NCI-H128 (cell line): Measurements from ENCODE around the gene GPR18.

ENCODE experiments used
- DNase-seq: peaks from one replicate; lab custom pipeline; 2025; ENCODE audit not compliant: unreplicated experiment; lab: John Stamatoyannopoulos, UW

GPR18 gene

DNA sequence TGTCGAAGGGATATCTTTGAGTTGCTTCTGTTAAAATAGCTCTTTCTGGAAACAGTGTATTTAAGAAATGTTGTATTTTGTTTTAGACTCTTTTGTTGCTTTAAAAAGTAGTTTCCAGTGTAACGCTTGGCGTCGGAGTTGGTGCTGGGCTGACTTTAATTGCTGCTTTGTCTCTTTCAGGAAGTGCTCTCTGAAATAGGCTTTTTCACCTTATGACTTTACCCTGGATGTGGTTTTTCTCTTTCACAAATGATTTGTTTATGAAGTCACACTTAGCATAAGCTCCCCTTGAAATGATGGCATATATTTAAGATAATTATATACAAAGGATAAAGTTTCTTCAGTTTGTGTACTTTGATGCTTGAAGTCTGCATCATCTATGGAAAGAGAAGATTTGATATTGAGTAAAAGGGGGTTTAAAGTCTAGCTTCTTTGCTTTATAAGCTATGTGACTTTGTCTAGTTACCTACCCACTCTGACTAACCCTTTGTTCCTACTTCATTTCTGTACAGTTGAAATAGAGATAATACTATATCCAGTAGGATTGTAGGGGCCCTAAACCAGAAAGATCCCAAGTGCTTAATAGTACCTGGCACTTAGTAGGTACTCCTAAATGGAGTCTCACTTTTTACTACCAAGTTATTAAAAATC, at the start of gene GPR18:
GPR18 (minus strand) TSS at position 170 of the 651 bp plus-strand sequence. CDS start 2,507 bp downstream, outside the sequence.
- no peak for DNase-seq

GRCh38 chr13:99307648-99308339, 49.6 kb upstream of the GPR18 start:
- no peak for DNase-seq

GRCh38 chr13:99307247-99307646, 49.1 kb upstream of the GPR18 start, which contains the start of gene GPR183:
TSS of gene GPR183 (minus strand) at chr13:99307399. CDS start at chr13:99296145, 11,254 bp downstream.
- no peak for DNase-seq

DNA sequence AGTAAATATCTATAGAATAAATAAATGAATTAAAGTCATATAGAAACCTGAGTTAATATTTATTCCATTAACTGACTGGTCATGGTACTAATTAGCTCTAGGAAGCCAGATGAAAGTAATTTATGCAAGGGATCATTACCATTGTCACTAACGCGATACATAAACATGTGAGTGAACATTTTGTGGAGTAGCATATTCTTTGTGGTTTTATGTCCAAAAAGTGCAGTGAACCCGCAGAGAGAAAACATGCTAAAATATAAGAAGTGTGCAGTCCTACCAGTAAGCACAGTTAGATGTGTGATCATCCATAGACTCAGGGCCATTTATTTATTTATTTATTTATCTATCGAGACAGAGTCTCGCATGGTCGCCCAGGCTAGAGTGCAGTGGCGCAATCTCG, 47.4 kb upstream of the GPR18 start:
- DNase-seq = no peak

GRCh38 chr13:99305158-99305557, 47.0 kb upstream of the GPR18 start:
- no peak for DNase-seq

GRCh38 chr13:99304541-99304940, 46.4 kb upstream of the GPR18 start:
- DNase-seq = no peak

GRCh38 chr13:99303863-99304521, 45.8 kb upstream of the GPR18 start:
- no peak for DNase-seq

- no peak for DNase-seq
Measured at GRCh38 chr13:99302637-99303505, 44.7 kb upstream of the GPR18 start.

DNA sequence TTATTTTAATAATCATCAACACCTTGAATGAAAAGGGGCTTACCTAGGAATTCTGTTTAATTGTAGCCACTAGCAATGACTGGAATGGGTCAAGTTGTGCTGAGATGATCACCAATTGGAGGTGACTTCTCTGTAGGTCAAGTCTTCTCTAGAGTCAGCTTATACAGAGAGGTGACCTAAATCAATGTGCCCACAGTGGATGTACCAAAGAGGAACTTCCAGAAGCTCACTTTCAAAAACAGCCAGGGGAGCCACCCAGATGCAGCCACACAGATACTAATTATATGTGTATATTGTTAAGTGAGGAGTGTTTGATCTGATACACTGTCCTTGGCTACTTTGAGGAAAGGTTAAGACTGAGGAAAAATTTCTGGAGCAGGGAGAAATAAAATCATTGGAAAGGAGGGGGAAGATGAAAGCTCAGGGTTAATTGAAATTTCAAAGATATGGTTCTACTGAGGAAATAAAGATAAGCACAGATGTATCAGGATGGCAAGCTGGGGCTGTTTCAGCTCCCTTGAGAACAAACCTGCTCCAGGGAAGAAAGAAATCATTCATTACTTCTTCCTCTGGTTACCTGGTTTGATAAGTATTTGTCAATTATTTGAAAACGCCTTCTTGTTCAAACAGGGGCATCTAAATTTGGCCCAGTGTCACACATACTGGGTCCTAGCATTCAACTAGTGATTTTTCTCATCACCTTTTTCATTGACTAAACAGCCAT, 43.9 kb upstream of the GPR18 start:
- no peak for DNase-seq

DNA sequence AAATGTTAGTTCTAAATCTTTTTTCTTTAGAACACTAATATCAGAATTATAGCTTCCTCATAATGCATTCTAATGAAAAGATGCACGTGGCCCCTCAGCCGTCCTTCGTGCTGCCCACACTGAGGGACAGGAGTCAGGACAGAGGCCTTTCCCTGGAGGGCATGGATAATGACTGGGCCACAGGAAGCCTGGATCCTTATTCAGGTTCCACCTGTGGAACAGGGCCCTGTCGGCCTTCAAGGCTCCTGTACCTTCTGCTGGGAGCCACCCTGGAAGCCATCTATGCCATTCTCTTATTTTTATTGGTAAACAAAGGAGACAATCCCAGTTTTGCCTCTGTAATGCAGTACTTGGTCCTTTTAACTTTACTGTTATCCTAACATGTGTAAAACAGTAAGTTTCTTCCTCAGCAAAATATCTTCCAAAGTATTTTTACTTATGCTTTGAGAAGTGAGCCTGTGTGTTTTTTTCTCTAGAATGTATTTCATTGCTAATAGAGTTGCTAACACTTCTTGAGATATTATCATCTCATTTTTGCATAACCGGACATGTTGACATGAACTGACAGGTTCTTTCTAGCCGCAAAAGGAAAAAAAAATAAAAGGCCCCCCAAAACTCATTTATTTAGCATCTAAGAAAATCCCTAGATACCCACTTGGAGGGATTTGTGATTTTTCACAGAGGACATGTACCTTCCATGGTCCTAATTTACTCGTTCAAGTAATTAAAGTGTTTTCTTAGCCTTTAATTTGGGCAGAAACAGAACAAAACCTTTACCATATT, 43.1 kb upstream of the GPR18 start:
- DNase-seq = no peak

- no peak for DNase-seq
Measured at GRCh38 chr13:99299920-99300341, 41.8 kb upstream of the GPR18 start.

- DNase-seq = no peak
Measured at GRCh38 chr13:99299256-99299919, 41.2 kb upstream of the GPR18 start.

GRCh38 chr13:99298056-99298455, 39.9 kb upstream of the GPR18 start:
- no peak for DNase-seq

- no peak for DNase-seq
Measured at GRCh38 chr13:99297331-99297730, 39.2 kb upstream of the GPR18 start.

GRCh38 chr13:99296398-99296797, 38.2 kb upstream of the GPR18 start:
- no peak for DNase-seq

GRCh38 chr13:99295488-99296252, 37.5 kb upstream of the GPR18 start:
- no peak for DNase-seq

DNA sequence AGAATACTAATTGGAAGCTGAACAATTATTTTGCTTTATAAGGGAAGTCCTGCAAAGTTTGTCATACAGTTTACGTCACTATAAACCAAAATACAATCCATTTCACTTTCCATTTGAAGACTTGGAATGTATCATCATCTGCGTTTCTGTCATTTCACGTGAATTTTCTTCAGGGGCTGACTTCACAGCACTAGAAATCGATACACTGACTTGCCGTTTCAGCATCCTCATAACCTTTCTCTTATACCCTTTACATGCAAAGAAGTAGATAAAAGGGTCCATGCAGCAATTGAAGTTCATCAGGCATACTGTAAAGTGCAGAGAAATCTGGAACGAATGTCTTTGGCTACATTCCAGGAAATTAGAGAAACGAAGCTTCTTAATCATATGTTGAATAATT, 36.8 kb upstream of the GPR18 start:
- DNase-seq = no peak

DNA sequence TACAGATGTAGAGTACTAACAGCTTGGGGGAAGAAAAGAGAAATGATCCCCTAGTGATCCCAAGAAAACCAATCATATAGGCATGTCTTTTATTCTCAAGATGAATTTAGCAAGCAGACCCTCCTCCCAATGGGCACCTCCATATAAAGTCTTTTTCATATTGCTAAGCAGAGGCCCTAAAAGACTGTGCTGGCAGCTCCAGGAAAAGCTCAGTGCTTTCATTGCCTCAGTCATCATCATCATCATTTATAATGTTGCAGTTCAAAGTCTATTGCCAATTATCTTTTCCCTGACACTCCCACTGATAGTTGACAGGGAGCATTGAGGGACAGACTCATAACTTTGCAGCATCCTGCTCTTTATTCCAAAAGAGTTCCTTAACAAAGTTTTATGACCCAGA, 36.0 kb upstream of the GPR18 start:
- DNase-seq = no peak
